Caco-2 (cell line): ENCODE data around the gene C11orf65. TPM values are rescaled to one million over a fixed set of nuclear protein-coding genes. Genes with fewer than 3 reads are reported as not detected.
A peak's percentile ranks its signal among the peaks of the same experiment; 100 is the strongest.

Source experiments
- BruUV-seq: library from RNA; stranded (reverse); fragments of 400-500 nt; replicated peaks from 2 replicates; lab custom pipeline; 2021; lab: Mats Ljungman, UMichigan
- CTCF ChIA-PET: fragments of 300-600 bp; sonication (Branson Sonifier 250); formaldehyde crosslinking; loops from one replicate; lab custom pipeline; 2022; ENCODE audit warnings: antibody characterized with exemption; lab: Charles Lee
- POLR2A ChIA-PET: fragments of 300-600 bp; sonication (Branson Sonifier 250); formaldehyde crosslinking; loops from one replicate; lab custom pipeline; 2022; ENCODE audit warnings: antibody characterized with exemption; lab: Charles Lee
- DNase-seq, 2 experiments: peaks; one replicate each; pipeline versions ENCODE4 v3.0.0 to v3.0.0-alpha.2; 2020 to 2022
- H3K27me3 ChIP-seq: replicated peaks from 2 replicates; pipeline ENCODE4 v1.6.0; 2011; ENCODE audit warnings: low read length; ENCODE audit not compliant: control insufficient read depth, insufficient read depth
- H3K36me3 ChIP-seq: 2 replicates; pipeline ENCODE4 v1.5.1; 2011; ENCODE audit warnings: low read length; ENCODE audit not compliant: control insufficient read depth, insufficient read depth
- H3K4me1 ChIP-seq: fragments of 250-450 bp; sonication (Bioruptor Pico); 2 replicates; pipeline ENCODE4 v1.5.1; 2020; ENCODE audit warnings: mild to moderate bottlenecking
- H3K4me3 ChIP-seq: 2 replicates; pipeline ENCODE4 v1.5.1; 2011; ENCODE audit warnings: low read depth, mild to moderate bottlenecking, control low read depth, low read length
- H3K9me3 ChIP-seq: fragments of 250-450 bp; sonication (Bioruptor Pico); 2 replicates; pipeline ENCODE4 v1.5.1; 2020; ENCODE audit warnings: mild to moderate bottlenecking, moderate library complexity
- H3K27ac Mint-ChIP-seq: one replicate; pipeline ENCODE4 v1.8.0; 2022; ENCODE audit warnings: mixed read lengths; ENCODE audit not compliant: unreplicated experiment
- H3K27me3 Mint-ChIP-seq: one replicate; pipeline ENCODE4 v1.8.0; 2022; ENCODE audit warnings: mixed read lengths; ENCODE audit not compliant: insufficient read depth, unreplicated experiment
- H3K36me3 Mint-ChIP-seq: one replicate; pipeline ENCODE4 v1.8.0; 2022; ENCODE audit warnings: mild to moderate bottlenecking, mixed read lengths; ENCODE audit not compliant: insufficient read depth, unreplicated experiment
- H3K4me1 Mint-ChIP-seq: one replicate; pipeline ENCODE4 v1.8.0; 2022; ENCODE audit warnings: low read depth, mixed read lengths; ENCODE audit not compliant: unreplicated experiment
- H3K4me3 Mint-ChIP-seq: one replicate; pipeline ENCODE4 v1.8.0; 2022; ENCODE audit warnings: mild to moderate bottlenecking, moderate library complexity, mixed read lengths; ENCODE audit not compliant: unreplicated experiment
- H3K9me3 Mint-ChIP-seq: one replicate; pipeline ENCODE4 v1.8.0; 2022; ENCODE audit warnings: mixed read lengths; ENCODE audit not compliant: unreplicated experiment
- intact Hi-C: fragments of 100-400 bp; cut with micrococcal nuclease; formaldehyde crosslinking; loops from one replicate; pipeline ENCODE4 v1.10.0; 2022; ENCODE audit not compliant: unreplicated experiment
- total RNA-seq: library from RNA; stranded (reverse); gene quantifications from 2 replicates; pipeline ENCODE4 v1.2.3, GENCODE V29; 2022
- TF ChIP-seq, protein P1 (sequence below), 2 experiments: fragments of 200-600 bp in 1 of 2; IDR thresholded peaks; 1 replicate in 1 of 2; 2 replicates in 1 of 2; pipeline versions ENCODE4 v1.5.1 to v1.8.0; 2011 to 2022; ENCODE audit warnings: antibody characterized with exemption in 1 of 2, control low read depth in 1 of 2, inconsistent platforms in 1 of 2, low read depth in 1 of 2, low read length in 1 of 2, mild to moderate bottlenecking in 1 of 2, moderate library complexity in 1 of 2; ENCODE audit not compliant: insufficient read depth in 1 of 2, severe bottlenecking in 1 of 2, unreplicated experiment in 1 of 2

The C11orf65 gene
- total RNA-seq, 1 experiment from 2014 or later: 1.0 TPM

DNA sequence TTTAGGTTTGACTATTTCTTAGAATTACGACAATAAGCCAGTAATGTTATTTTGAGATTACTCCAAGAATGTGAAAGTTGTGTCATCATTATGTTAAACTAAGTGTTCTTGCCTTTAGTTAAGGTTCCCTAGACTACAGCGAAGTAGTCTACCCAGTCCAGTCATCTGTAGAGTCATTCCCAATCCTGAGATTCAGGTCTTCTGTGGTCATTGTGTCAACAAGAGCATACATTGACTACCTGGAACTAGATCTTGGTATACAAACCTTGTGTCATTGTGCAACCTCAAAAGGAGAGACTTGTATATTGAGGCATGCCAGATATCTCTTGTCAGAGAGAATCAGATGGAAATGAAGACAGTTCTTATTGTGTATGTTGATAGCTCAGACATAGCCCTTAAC, 128.6 kb downstream of the C11orf65 start:
- no peak overlapping the region for H3K4me3 ChIP-seq
- no TSS peak for BruUV-seq
- DNase-seq: peak in 1 of 2 experiments; percentile 15
- Mint-ChIP-seq H3K9me3 (no peaks in the 10 kb centered on the region), H3K4me1 (peaks cover 16% of the 10 kb centered on the region), H3K4me3 (no peak overlapping the region), H3K36me3 (peaks cover 13% of the 10 kb centered on the region), H3K27ac (no peak overlapping the region), H3K27me3 (no peaks in the 10 kb centered on the region)
- POLR2A ChIA-PET: no interaction called here
- CTCF ChIA-PET: no interaction called here
- TF ChIP-seq, protein P1, sequence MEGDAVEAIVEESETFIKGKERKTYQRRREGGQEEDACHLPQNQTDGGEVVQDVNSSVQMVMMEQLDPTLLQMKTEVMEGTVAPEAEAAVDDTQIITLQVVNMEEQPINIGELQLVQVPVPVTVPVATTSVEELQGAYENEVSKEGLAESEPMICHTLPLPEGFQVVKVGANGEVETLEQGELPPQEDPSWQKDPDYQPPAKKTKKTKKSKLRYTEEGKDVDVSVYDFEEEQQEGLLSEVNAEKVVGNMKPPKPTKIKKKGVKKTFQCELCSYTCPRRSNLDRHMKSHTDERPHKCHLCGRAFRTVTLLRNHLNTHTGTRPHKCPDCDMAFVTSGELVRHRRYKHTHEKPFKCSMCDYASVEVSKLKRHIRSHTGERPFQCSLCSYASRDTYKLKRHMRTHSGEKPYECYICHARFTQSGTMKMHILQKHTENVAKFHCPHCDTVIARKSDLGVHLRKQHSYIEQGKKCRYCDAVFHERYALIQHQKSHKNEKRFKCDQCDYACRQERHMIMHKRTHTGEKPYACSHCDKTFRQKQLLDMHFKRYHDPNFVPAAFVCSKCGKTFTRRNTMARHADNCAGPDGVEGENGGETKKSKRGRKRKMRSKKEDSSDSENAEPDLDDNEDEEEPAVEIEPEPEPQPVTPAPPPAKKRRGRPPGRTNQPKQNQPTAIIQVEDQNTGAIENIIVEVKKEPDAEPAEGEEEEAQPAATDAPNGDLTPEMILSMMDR (IDR thresholded peaks at IDR 0.05; ENCODE audit: insufficient read depth in 1 of 2, low read depth in 1 of 2, low read length in 1 of 2, severe bottlenecking in 1 of 2, unreplicated experiment in 1 of 2): no peak
- intact Hi-C loops: no loop called here
- H3K9me3 ChIP-seq: no peaks in the 10 kb centered on the region
- peaks cover 20% of the 10 kb centered on the region for H3K4me1 ChIP-seq
- H3K27me3 ChIP-seq: no peaks in the 10 kb centered on the region
- H3K36me3 ChIP-seq: no peaks in the 10 kb centered on the region

DNA sequence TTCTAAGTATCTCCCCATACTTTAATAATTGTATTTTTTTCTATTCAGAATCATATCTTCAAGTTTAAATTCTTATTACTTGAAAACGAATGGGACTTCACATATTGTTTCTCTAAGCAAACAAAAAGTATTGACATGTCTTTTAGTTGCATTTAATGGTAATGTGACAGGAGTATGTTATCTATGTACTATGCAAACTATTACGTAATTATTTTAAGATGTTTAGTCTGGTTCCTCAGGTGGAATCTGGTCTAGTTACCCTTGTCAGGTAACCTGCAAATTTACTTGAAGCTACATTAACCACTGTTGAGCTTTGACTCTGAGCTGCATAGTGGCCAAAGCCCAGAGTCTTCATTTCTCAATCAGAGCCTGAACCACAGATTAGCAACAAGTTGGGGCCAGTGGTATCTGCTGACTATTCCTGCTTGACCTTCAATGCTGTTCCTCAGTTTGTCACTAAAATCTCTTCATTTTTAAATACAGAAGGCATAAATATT, 133.9 kb downstream of the C11orf65 start:
- TF ChIP-seq, protein P1 (IDR thresholded peaks at IDR 0.05; ENCODE audit: insufficient read depth in 1 of 2, low read depth in 1 of 2, low read length in 1 of 2, severe bottlenecking in 1 of 2, unreplicated experiment in 1 of 2): no peak
- no peaks in the 10 kb centered on the region for H3K4me1 Mint-ChIP-seq
- H3K4me1 ChIP-seq: peaks cover 7% of the 10 kb centered on the region
- H3K27me3 Mint-ChIP-seq: no peaks in the 10 kb centered on the region
- intact Hi-C loops: loop anchor here (5.0 kb wide), 1 partner anchor 324 kb away; no protein-coding TSS in a partner anchor
- no TSS peak for BruUV-seq
- ChIA-PET CTCF (interaction anchor here (0.5 to 1.0 kb wide), 2 partner anchors 110 to 537 kb away, joined by 3 to 6 read pairs; partner anchors contain the start of gene ATM), POLR2A (interaction anchor here (0.5 kb wide), 1 partner anchor 317 kb away, joined by 3 read pairs; no protein-coding TSS in a partner anchor)
- no peaks in the 10 kb centered on the region for H3K36me3 ChIP-seq
- no peak overlapping the region for H3K4me3 ChIP-seq
- H3K9me3 ChIP-seq: no peaks in the 10 kb centered on the region
- no peaks in the 10 kb centered on the region for H3K27me3 ChIP-seq
- H3K4me3 Mint-ChIP-seq: no peak overlapping the region
- peak in 1 of 2 experiments; percentile 50 for DNase-seq
- H3K9me3 Mint-ChIP-seq: no peaks in the 10 kb centered on the region
- H3K36me3 Mint-ChIP-seq: peaks cover 20% of the 10 kb centered on the region
- H3K27ac Mint-ChIP-seq: no peak overlapping the region

Other genes starting within 250 kb of the C11orf65 start
- gene NPAT, start 244.9 kb downstream of the C11orf65 start, total RNA-seq: 29.5 and 31.1 TPM in 2 replicates
- gene ATM, start 244.5 kb downstream of the C11orf65 start, total RNA-seq: 77.1 and 77.9 TPM in 2 replicates
- gene POGLUT3, start 30.9 kb upstream of the C11orf65 start, total RNA-seq: 87.2 and 87.5 TPM in 2 replicates
- gene EXPH5, start 126.2 kb upstream of the C11orf65 start, total RNA-seq: 15.3 and 18.1 TPM in 2 replicates
- gene DDX10, start 197.5 kb upstream of the C11orf65 start, total RNA-seq: 72.5 and 78.3 TPM in 2 replicates